K562 (cell line): ENCODE results near the gene LIMCH1. TPM values are rescaled to one million over a fixed set of nuclear protein-coding genes. Genes with fewer than 3 reads are reported as not detected.

ENCODE experiments used
- ATAC-seq: fragments of 200-7000 bp; cut with Tn5 transposase; 3 replicates; pipeline ENCODE4 v1.9.1; 2020; ENCODE audit warnings: moderate library complexity
- BruUV-seq: library from RNA; stranded (reverse); fragments of 400-500 nt; replicated peaks from 2 replicates; lab custom pipeline; 2021; lab: Mats Ljungman, UMichigan
- CTCF ChIA-PET: fragments of 300-600 bp; formaldehyde crosslinking; extraction: SDS; loops from one replicate; lab custom pipeline; 2021; ENCODE audit warnings: low intra/inter-chr PET ratio; lab: Yijun Ruan, JAX
- POLR2A ChIA-PET: fragments of 300-600, 350-650 bp; sonication (Branson Sonifier 250); formaldehyde crosslinking; extraction: SDS; loops from one replicate; lab custom pipeline; 2021; ENCODE audit warnings: antibody characterized with exemption, inconsistent platforms; lab: Yijun Ruan, JAX
- DNase-seq, 4 experiments: peaks; one replicate each; pipeline versions ENCODE4 v3.0.0 to v3.0.0-alpha.2; 2011 to 2018; ENCODE audit warnings: low spot score in 3 of 4, mixed read lengths in 3 of 4; ENCODE audit errors: extremely low read depth in 1 of 4
- FAIRE-seq: peaks from 2 replicates; lab custom pipeline; 2011; peaks lifted over from hg19 to GRCh38; lab: Jason Lieb, UNC
- H2AFZ ChIP-seq: 2 replicates; pipeline ENCODE4 v1.6.0; 2011; ENCODE audit warnings: low read depth, low read length, control low read depth, inconsistent platforms
- H3K27ac ChIP-seq: fragments of 200-600 bp; 3 replicates; pipeline ENCODE4 v1.8.0; 2011; ENCODE audit warnings: low read depth, mild to moderate bottlenecking, control low read depth, inconsistent platforms, low read length, moderate library complexity, mixed read lengths; ENCODE audit errors: extremely low read depth
- H3K27me3 ChIP-seq, 2 experiments: fragments of 300-600 bp in 1 of 2; 2 replicates in 1 of 2; 3 replicates in 1 of 2; pipeline versions ENCODE4 v1.6.0 to v1.8.0; 2011; ENCODE audit warnings: inconsistent platforms in 2 of 2, low read length in 2 of 2, mild to moderate bottlenecking in 1 of 2, mixed read lengths in 1 of 2, moderate library complexity in 1 of 2; ENCODE audit not compliant: control insufficient read depth in 2 of 2, insufficient read depth in 2 of 2
- H3K36me3 ChIP-seq: fragments of 300-600 bp; 3 replicates; pipeline ENCODE4 v1.8.0; 2011; ENCODE audit warnings: mild to moderate bottlenecking, low read length, inconsistent platforms; ENCODE audit not compliant: control insufficient read depth, insufficient read depth
- H3K4me1 ChIP-seq, 2 experiments: fragments of 200-600 bp in 1 of 2; replicated peaks in 1 of 2; 2 replicates in 1 of 2; 3 replicates in 1 of 2; pipeline versions ENCODE4 v1.5.1 to v1.8.0; 2011; ENCODE audit warnings: inconsistent platforms in 2 of 2, low read length in 2 of 2, mild to moderate bottlenecking in 1 of 2, mixed read lengths in 1 of 2, moderate library complexity in 1 of 2; ENCODE audit not compliant: control insufficient read depth in 2 of 2, insufficient read depth in 2 of 2
- H3K4me2 ChIP-seq: 2 replicates; pipeline ENCODE4 v1.6.1; 2011; ENCODE audit warnings: low read length, control low read depth, inconsistent platforms, mixed read lengths; ENCODE audit not compliant: insufficient read depth
- H3K4me3 ChIP-seq: fragments of 200-600 bp; sonication (generic), shearing (Covaris generic); 2 replicates; pipeline ENCODE4 v1.5.1; 2016; ENCODE audit warnings: control low read depth, inconsistent platforms
- H3K79me2 ChIP-seq: fragments of 200-600 bp; 3 replicates; pipeline ENCODE4 v1.8.0; 2011; ENCODE audit warnings: low read length, inconsistent platforms; ENCODE audit not compliant: control insufficient read depth, insufficient read depth
- H3K9ac ChIP-seq, 2 experiments: 2 replicates each; pipeline versions ENCODE4 v1.6.0 to v1.6.1; 2011; ENCODE audit warnings: low read depth in 2 of 2, low read length in 2 of 2, control low read depth in 1 of 2, inconsistent platforms in 1 of 2, mild to moderate bottlenecking in 1 of 2, mixed read lengths in 1 of 2; ENCODE audit not compliant: insufficient read depth in 1 of 2
- H3K9me1 ChIP-seq: one replicate; pipeline ENCODE4 v1.6.0; 2011; ENCODE audit warnings: inconsistent platforms, mild to moderate bottlenecking, low read length, moderate library complexity; ENCODE audit not compliant: control insufficient read depth, insufficient read depth
- H3K9me3 ChIP-seq: replicated peaks from 2 replicates; pipeline ENCODE4 v1.5.1; 2011; ENCODE audit warnings: low read depth, low read length, inconsistent platforms; ENCODE audit not compliant: control insufficient read depth, insufficient read depth
- H4K20me1 ChIP-seq: replicated peaks from 2 replicates; pipeline ENCODE4 v1.6.1; 2011; ENCODE audit warnings: low read length, inconsistent platforms, mixed read lengths; ENCODE audit not compliant: control insufficient read depth, insufficient read depth
- AFF4 ChIP-seq: sonication (generic); formaldehyde crosslinking; IDR thresholded peaks from 2 replicates; pipeline ENCODE4 v1.8.0; 2023; ENCODE audit warnings: mild to moderate bottlenecking, missing genetic modification reagents
- BRD4 ChIP-seq: fragments of 200-600 bp; sonication (generic); IDR thresholded peaks from 2 replicates; pipeline ENCODE4 v1.6.1; 2017; ENCODE audit warnings: inconsistent platforms
- CBX8 ChIP-seq: fragments of 200-600 bp; sonication (generic); IDR thresholded peaks from 2 replicates; pipeline ENCODE4 v1.6.1; 2012; ENCODE audit warnings: borderline replicate concordance, mixed run types, low read depth, mild to moderate bottlenecking, moderate library complexity, mixed read lengths, low read length, control low read depth, inconsistent platforms; ENCODE audit not compliant: poor library complexity, severe bottlenecking; ENCODE audit errors: extremely low read depth
- FOXK2 ChIP-seq, 2 experiments: fragments of 450-650 bp; IDR thresholded peaks in 1 of 2; conservative IDR thresholded peaks in 1 of 2; 2 replicates each; pipeline ENCODE4 v1.6.1; 2016; ENCODE audit warnings: low read depth in 2 of 2, mild to moderate bottlenecking in 1 of 2
- HOXB6 ChIP-seq: fragments of 250-450 bp; sonication (Bioruptor Pico); IDR thresholded peaks from 2 replicates; pipeline ENCODE4 v1.5.1; 2022; ENCODE audit warnings: mild to moderate bottlenecking, borderline replicate concordance
- JUNB ChIP-seq: fragments of 450-650 bp; formaldehyde crosslinking; conservative IDR thresholded peaks from 2 replicates; pipeline ENCODE4 v1.4.0; 2020; ENCODE audit warnings: mild to moderate bottlenecking
- NCOA1 ChIP-seq: fragments of 450-650 bp; IDR thresholded peaks from 2 replicates; pipeline ENCODE4 v1.6.1; 2016; ENCODE audit warnings: low read depth
- NR1H2 ChIP-seq: sonication (generic); formaldehyde crosslinking; IDR thresholded peaks from 2 replicates; pipeline ENCODE4 v1.4.0; 2020; ENCODE audit warnings: mild to moderate bottlenecking, missing genetic modification reagents
- POLR2AphosphoS2 ChIP-seq: IDR thresholded peaks from 2 replicates; pipeline ENCODE4 v1.6.1; 2012; ENCODE audit warnings: low read length, improper control_type of control experiment
- RFX7 ChIP-seq: fragments of 250-450 bp; sonication (Bioruptor Pico); IDR thresholded peaks from 2 replicates; pipeline ENCODE4 v1.5.1; 2021; ENCODE audit warnings: mild to moderate bottlenecking
- RNF219 ChIP-seq: fragments of 250-450 bp; sonication (Bioruptor Pico); IDR thresholded peaks from 2 replicates; pipeline ENCODE4 v1.5.0; 2022; ENCODE audit warnings: mild to moderate bottlenecking
- SAFB ChIP-seq: fragments of 200-400 bp; formaldehyde crosslinking; IDR thresholded peaks from 2 replicates; pipeline ENCODE4 v1.6.1; 2017; ENCODE audit warnings: low read depth, low read length, borderline replicate concordance
- SMAD1 ChIP-seq: fragments of 150-350 bp; IDR thresholded peaks from 2 replicates; pipeline ENCODE4 v1.6.1; 2014; ENCODE audit warnings: low read length, low read depth; ENCODE audit not compliant: partially characterized antibody
- SREBF2 ChIP-seq: sonication (generic); formaldehyde crosslinking; IDR thresholded peaks from 2 replicates; pipeline ENCODE4 v1.4.0; 2020; ENCODE audit warnings: mild to moderate bottlenecking, missing genetic modification reagents
- TRIM28 ChIP-seq: fragments of 450-650 bp; IDR thresholded peaks from 2 replicates; pipeline ENCODE4 v1.6.1; 2017
- WGBS: fragments of 100-300 bp; shearing (Covaris generic); methylation state at CpG from one replicate; pipeline ENCODE4 v1.1.6; 2016; ENCODE audit warnings: low coverage, mixed read lengths; ENCODE audit not compliant: insufficient coverage; ENCODE audit errors: missing lambda C conversion rate; 5-methylcytosine and 5-hydroxymethylcytosine counted together
- in situ Hi-C: fragments of 300-500 bp; cut with MboI; formaldehyde crosslinking; loops from 4 replicates; pipeline ENCODE4 v1.15.0; 2018; ENCODE audit warnings: inconsistent platforms, mixed read lengths
- intact Hi-C: fragments of 100-400 bp; cut with micrococcal nuclease; formaldehyde crosslinking; loops from 2 replicates; pipeline ENCODE4 v1.14.2; 2022
- polyA plus RNA-seq, 8 experiments: library from polyadenylated mRNA; depleted of rRNA in 4 of 8; stranded (reverse) in 5 of 8; unstranded in 3 of 8; fragments of >200 nt; fragmentation: Nextera tagmentation in 2 of 8; fragmentation: Illumina TruSeq in 1 of 8; extraction: Ambion mirVana in 2 of 8; extraction: Trizol in 1 of 8; gene quantifications; 2 replicates each; pipeline versions ENCODE4 v1.2.1 to v1.2.3, GENCODE V29; 2011 to 2014; ENCODE audit warnings: inconsistent platforms in 1 of 8, missing spikeins in 1 of 8
- total RNA-seq, 7 experiments: library from RNA; depleted of rRNA in 6 of 7; stranded (reverse); fragments of >200 nt in 6 of 7; fragmentation: Illumina TruSeq in 2 of 7; extraction: Trizol in 2 of 7; gene quantifications; 2 replicates each; pipeline versions ENCODE4 v1.2.1 to v1.2.3, GENCODE V29; 2011 to 2021; ENCODE audit warnings: low replicate concordance in 1 of 7
- TF ChIP-seq, protein P1 (sequence below): sonication (generic); formaldehyde crosslinking; IDR thresholded peaks from 2 replicates; pipeline ENCODE4 v1.8.0; 2022; ENCODE audit warnings: mild to moderate bottlenecking, low read depth, missing genetic modification reagents

Gene LIMCH1
- total and polyA plus RNA-seq, 9 of the 15 experiments (the other 6 are each of a cell fraction or from before 2014, with no cell fraction given) = 0.35 TPM; not detected in 8

- CTCF ChIA-PET = no interaction called here
- WGBS = 2% methylated on average over 5 of the region's 5 CpGs
- POLR2A ChIA-PET = no interaction called here
Observed at GRCh38 chr4:41625531-41625930, 87.6 kb downstream of the LIMCH1 start.

More at GRCh38 chr4:41625531-41625930, 87.6 kb downstream of the LIMCH1 start:
- Histone ChIP-seq H3K9ac (no peak overlapping the region), H3K36me3 (no peaks in the 10 kb centered on the region), H2AFZ (no peak overlapping the region), H3K27me3 (peaks cover 0 to 5% of the 10 kb centered on the region in 2 experiments; a peak in 1 of 5 replicates), H3K4me3 (no peak overlapping the region), H3K79me2 (no peaks in the 10 kb centered on the region), H3K4me2 (no peak overlapping the region), H3K4me1 (no peaks in the 10 kb centered on the region), H3K9me3 (no peaks in the 10 kb centered on the region), H4K20me1 (no peaks in the 10 kb centered on the region), H3K9me1 (no peaks in the 10 kb centered on the region), H3K27ac (no peak overlapping the region)
- TF ChIP-seq CBX8 (no peak), HOXB6 (no peak), SREBF2 (CRISPR knock-in tag) (no peak), AFF4 (CRISPR knock-in tag) (no peak), JUNB (no peak), SMAD1 (no peak), NR1H2 (CRISPR knock-in tag) (no peak), RFX7 (CRISPR knock-in tag) (no peak), TRIM28 (no peak), NCOA1 (no peak), BRD4 (no peak), FOXK2 (conservative IDR thresholded peaks at IDR 0.05 in 1 of 2, IDR thresholded peaks at IDR 0.05 in 1 of 2; ENCODE audit: low read depth in 2 of 2) (no peak), RNF219 (no peak), SAFB (no peak), POLR2AphosphoS2 (no peak)
- TF ChIP-seq, protein P1, sequence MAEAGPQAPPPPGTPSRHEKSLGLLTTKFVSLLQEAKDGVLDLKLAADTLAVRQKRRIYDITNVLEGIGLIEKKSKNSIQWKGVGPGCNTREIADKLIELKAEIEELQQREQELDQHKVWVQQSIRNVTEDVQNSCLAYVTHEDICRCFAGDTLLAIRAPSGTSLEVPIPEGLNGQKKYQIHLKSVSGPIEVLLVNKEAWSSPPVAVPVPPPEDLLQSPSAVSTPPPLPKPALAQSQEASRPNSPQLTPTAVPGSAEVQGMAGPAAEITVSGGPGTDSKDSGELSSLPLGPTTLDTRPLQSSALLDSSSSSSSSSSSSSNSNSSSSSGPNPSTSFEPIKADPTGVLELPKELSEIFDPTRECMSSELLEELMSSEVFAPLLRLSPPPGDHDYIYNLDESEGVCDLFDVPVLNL (CRISPR knock-in tag) = no peak
- no TSS peak for BruUV-seq
- no peak for DNase-seq
- no peak for ATAC-seq
- FAIRE-seq = no peak
- in situ Hi-C loops (no loop called here), intact Hi-C loops (no loop called here)
